Measurements from ENCODE around the gene OTOG. TPM values are rescaled to one million over a fixed set of nuclear protein-coding genes. Genes with fewer than 3 reads are reported as not detected.

Gene OTOG
- total RNA-seq, 2 experiments from 2014 or later: not detected

DNA sequence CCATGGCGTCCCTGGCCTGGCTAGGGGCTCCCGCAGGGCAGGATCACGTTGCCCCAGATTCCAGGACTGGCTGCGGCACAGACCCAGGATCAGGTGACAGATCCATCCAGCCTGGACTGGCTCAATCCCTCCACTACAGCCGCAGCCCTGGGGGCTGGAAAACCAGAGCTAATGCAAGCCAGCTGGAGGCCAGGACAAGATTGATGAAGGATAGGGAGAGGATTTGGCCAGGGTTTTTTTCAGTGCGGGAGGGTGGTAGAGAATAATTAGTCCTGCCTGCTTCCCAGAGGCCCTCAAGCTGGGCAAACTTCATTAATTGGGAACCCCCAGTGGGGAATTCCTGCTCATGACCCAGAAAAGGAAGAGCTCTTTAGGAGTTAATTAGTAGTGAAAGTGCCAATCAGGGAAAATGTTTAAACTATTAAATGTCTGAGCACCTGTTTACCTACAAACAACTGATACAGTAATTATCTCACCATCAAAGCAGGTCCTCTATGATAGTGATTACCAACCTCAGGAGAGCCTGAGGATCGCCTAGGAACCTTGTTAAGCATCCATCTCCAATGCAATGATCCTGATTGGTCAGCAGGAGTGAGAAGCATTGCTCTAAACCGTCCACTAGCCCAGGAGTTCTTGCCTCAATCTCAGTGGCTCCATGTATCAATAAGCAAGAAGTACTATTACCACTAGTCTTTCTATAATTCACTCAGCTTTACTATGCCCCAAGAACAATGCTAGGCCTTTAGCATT is 139.3 kb downstream of the OTOG start:
- H3K36me3 ChIP-seq (ENCODE audit: insufficient read depth, low read length): no peaks in the 10 kb centered on the region
- ChIA-PET POLR2A (no interaction called here), CTCF (no interaction called here)
- intact Hi-C loops (cut with DNase I, micrococcal nuclease): no loop called here
- H3K4me1 ChIP-seq (ENCODE audit: insufficient read depth, low read length): no peaks in the 10 kb centered on the region
- H3K27me3 Mint-ChIP-seq: peaks cover 36% of the 10 kb centered on the region
- ATAC-seq (ENCODE audit: poor library complexity): no peak
- TF ChIP-seq, protein P1, sequence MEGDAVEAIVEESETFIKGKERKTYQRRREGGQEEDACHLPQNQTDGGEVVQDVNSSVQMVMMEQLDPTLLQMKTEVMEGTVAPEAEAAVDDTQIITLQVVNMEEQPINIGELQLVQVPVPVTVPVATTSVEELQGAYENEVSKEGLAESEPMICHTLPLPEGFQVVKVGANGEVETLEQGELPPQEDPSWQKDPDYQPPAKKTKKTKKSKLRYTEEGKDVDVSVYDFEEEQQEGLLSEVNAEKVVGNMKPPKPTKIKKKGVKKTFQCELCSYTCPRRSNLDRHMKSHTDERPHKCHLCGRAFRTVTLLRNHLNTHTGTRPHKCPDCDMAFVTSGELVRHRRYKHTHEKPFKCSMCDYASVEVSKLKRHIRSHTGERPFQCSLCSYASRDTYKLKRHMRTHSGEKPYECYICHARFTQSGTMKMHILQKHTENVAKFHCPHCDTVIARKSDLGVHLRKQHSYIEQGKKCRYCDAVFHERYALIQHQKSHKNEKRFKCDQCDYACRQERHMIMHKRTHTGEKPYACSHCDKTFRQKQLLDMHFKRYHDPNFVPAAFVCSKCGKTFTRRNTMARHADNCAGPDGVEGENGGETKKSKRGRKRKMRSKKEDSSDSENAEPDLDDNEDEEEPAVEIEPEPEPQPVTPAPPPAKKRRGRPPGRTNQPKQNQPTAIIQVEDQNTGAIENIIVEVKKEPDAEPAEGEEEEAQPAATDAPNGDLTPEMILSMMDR (IDR thresholded peaks at IDR 0.05): no peak
- H3K4me3 ChIP-seq (ENCODE audit: low read length): no peak overlapping the region
- DNase-seq: no peak
- H3K9me3 Mint-ChIP-seq: no peaks in the 10 kb centered on the region
- no peaks in the 10 kb centered on the region for H3K4me1 Mint-ChIP-seq (ENCODE audit: low read depth)
- peaks cover 0 to 11% of the 10 kb centered on the region in 2 experiments for H3K9me3 ChIP-seq (ENCODE audit: control insufficient read depth in 1 of 2, insufficient read depth in 1 of 2, low read length in 2 of 2)
- no peak overlapping the region for H3K4me3 Mint-ChIP-seq
- no peaks in the 10 kb centered on the region for H3K36me3 Mint-ChIP-seq (ENCODE audit: low read depth)
- H3K27ac ChIP-seq (ENCODE audit: low read depth in 1 of 2, low read length in 2 of 2): no peak overlapping the region
- H3K27ac Mint-ChIP-seq: no peak overlapping the region
- H3K27me3 ChIP-seq (ENCODE audit: control insufficient read depth in 1 of 2, insufficient read depth in 2 of 2, low read length in 2 of 2): peaks cover 7 to 11% of the 10 kb centered on the region in 2 experiments

DNA sequence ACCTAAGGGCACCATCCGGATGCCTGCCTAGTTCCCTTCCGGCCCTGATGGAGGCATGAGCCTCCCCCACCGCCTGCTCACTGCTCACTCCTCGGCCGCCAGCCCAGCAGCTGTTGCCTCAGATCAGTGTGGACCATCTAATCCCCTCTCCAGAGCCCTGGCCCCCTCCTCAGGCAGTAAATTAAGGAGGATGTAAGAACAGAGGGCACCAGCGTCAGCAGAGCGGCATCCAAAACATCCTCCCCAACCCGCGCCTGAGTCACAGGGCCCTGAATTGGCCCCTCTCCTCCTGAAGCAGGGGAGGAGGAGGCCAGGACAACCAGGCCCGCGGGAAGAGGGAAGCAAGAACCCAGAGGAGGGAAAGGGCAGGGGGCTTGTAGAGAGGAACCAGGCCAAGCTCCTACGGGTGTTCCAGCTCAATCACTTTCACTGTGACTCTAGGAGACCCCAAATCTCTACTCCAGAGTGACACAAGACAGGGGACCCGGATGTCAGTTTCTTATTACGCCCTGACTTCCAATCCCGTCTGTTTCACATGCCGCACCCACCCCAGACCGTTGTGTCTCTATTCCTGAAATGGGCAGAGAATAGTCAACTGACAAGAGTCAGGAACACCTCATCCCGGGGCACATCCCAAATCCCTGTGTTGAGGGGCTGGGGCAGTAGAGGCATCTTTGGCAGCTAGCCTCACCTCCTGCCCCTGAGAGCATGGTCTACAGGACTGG is 141.0 kb downstream of the OTOG start:
- no peaks in the 10 kb centered on the region for H3K36me3 ChIP-seq (ENCODE audit: insufficient read depth, low read length)
- H3K27ac ChIP-seq (ENCODE audit: low read depth in 1 of 2, low read length in 2 of 2): no peak overlapping the region
- H3K9me3 Mint-ChIP-seq: no peaks in the 10 kb centered on the region
- TF ChIP-seq, protein P1 (IDR thresholded peaks at IDR 0.05): no peak
- ChIA-PET CTCF (no interaction called here), POLR2A (no interaction called here)
- DNase-seq (no peak), ATAC-seq (ENCODE audit: poor library complexity) (no peak)
- no peaks in the 10 kb centered on the region for H3K4me1 Mint-ChIP-seq (ENCODE audit: low read depth)
- no peak overlapping the region for H3K27ac Mint-ChIP-seq
- H3K27me3 Mint-ChIP-seq: peaks cover 31% of the 10 kb centered on the region
- no peaks in the 10 kb centered on the region for H3K4me1 ChIP-seq (ENCODE audit: insufficient read depth, low read length)
- H3K4me3 Mint-ChIP-seq: no peak overlapping the region
- H3K4me3 ChIP-seq (ENCODE audit: low read length): no peak overlapping the region
- peaks cover 15 to 17% of the 10 kb centered on the region in 2 experiments for H3K27me3 ChIP-seq (ENCODE audit: control insufficient read depth in 1 of 2, insufficient read depth in 2 of 2, low read length in 2 of 2)
- no peaks in the 10 kb centered on the region for H3K36me3 Mint-ChIP-seq (ENCODE audit: low read depth)
- H3K9me3 ChIP-seq (ENCODE audit: control insufficient read depth in 1 of 2, insufficient read depth in 1 of 2, low read length in 2 of 2): peaks cover 0 to 11% of the 10 kb centered on the region in 2 experiments
- intact Hi-C loops (cut with DNase I, micrococcal nuclease): no loop called here

DNA sequence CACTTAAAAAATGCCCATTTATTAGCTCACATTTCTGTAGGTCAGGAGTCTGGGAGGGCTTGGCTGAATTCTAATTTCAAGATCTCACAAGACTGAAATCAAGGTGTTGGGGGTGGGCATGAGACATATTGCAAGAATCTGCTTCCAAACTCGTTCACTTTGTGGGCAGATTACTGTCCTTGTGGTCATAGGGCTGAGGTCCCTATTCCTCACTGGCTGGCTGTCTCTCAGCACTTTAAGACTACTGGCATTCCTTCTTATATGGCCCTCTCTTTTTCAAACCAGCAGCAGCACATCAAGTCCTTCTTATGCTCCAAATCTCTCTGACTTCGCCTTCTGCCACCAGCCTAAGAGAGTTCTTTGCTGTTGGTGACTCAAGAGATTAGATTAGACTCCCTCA is 144.5 kb downstream of the OTOG start:
- intact Hi-C loops (cut with DNase I, micrococcal nuclease): no loop called here
- POLR2A ChIA-PET: no interaction called here
- Mint-ChIP-seq H3K36me3 (ENCODE audit: low read depth) (no peaks in the 10 kb centered on the region), H3K27ac (no peak overlapping the region), H3K4me1 (ENCODE audit: low read depth) (no peaks in the 10 kb centered on the region), H3K9me3 (no peaks in the 10 kb centered on the region), H3K4me3 (no peak overlapping the region), H3K27me3 (peaks cover 50% of the 10 kb centered on the region)
- DNase-seq: no peak
- H3K4me3 ChIP-seq (ENCODE audit: low read length): no peak overlapping the region
- peaks cover 18 to 38% of the 10 kb centered on the region in 2 experiments for H3K27me3 ChIP-seq (ENCODE audit: control insufficient read depth in 1 of 2, insufficient read depth in 2 of 2, low read length in 2 of 2)
- no peak overlapping the region for H3K27ac ChIP-seq (ENCODE audit: low read depth in 1 of 2, low read length in 2 of 2)
- TF ChIP-seq, protein P1 (IDR thresholded peaks at IDR 0.05): no peak
- CTCF ChIA-PET: no interaction called here
- peaks cover 0 to 7% of the 10 kb centered on the region in 2 experiments for H3K9me3 ChIP-seq (ENCODE audit: control insufficient read depth in 1 of 2, insufficient read depth in 1 of 2, low read length in 2 of 2)
- no peak for ATAC-seq (ENCODE audit: poor library complexity)
- no peaks in the 10 kb centered on the region for H3K36me3 ChIP-seq (ENCODE audit: insufficient read depth, low read length)
- H3K4me1 ChIP-seq (ENCODE audit: insufficient read depth, low read length): no peaks in the 10 kb centered on the region
